HepG2 (cell line): ENCODE results near the gene ACBD6. TPM values are rescaled to one million over a fixed set of nuclear protein-coding genes. Genes with fewer than 3 reads are reported as not detected.

Source experiments
- ELF4 ChIP-seq: sonication (generic); formaldehyde crosslinking; IDR thresholded peaks from 2 replicates; pipeline ENCODE4 v1.5.0; 2020; ENCODE audit warnings: missing genetic modification reagents, mild to moderate bottlenecking, moderate library complexity, borderline replicate concordance
- ELK4 ChIP-seq: sonication (generic); formaldehyde crosslinking; IDR thresholded peaks from 2 replicates; pipeline ENCODE4 v1.9.0; 2021; ENCODE audit warnings: missing genetic modification reagents, borderline replicate concordance
- FOXO4 ChIP-seq: sonication (generic); formaldehyde crosslinking; conservative IDR thresholded peaks from 2 replicates; pipeline ENCODE4 v1.8.1; 2023; ENCODE audit warnings: missing genetic modification reagents
- HHEX ChIP-seq: IDR thresholded peaks from 2 replicates; pipeline ENCODE4 v1.6.1; 2016; ENCODE audit warnings: control low read depth
- IRF2 ChIP-seq: IDR thresholded peaks from 2 replicates; pipeline ENCODE4 v1.6.1; 2018; ENCODE audit warnings: missing genetic modification reagents, missing compliant biosample characterization
- RNF2 ChIP-seq: fragments of 450-650 bp; conservative IDR thresholded peaks from 2 replicates; pipeline ENCODE4 v1.6.1; 2016; ENCODE audit warnings: low read depth
- SMAD1 ChIP-seq: sonication (generic); formaldehyde crosslinking; IDR thresholded peaks from 2 replicates; pipeline ENCODE4 v1.4.0; 2020; ENCODE audit warnings: missing genetic modification reagents, low read depth, mild to moderate bottlenecking, borderline replicate concordance
- TCF12 ChIP-seq, 2 experiments: fragments of 450-650 bp in 1 of 2; sonication (generic) in 1 of 2; formaldehyde crosslinking in 1 of 2; IDR thresholded peaks; 2 replicates each; pipeline versions ENCODE4 v1.6.1 to v1.8.0; 2017 to 2022; ENCODE audit warnings: antibody characterized with exemption in 1 of 2, mild to moderate bottlenecking in 1 of 2, missing genetic modification reagents in 1 of 2, moderate library complexity in 1 of 2
- TERF1 ChIP-seq: sonication (generic); formaldehyde crosslinking; IDR thresholded peaks from 2 replicates; pipeline ENCODE4 v1.8.0; 2022; ENCODE audit warnings: mild to moderate bottlenecking, missing genetic modification reagents, moderate library complexity
- ZFP37 ChIP-seq: sonication (generic); formaldehyde crosslinking; IDR thresholded peaks from 2 replicates; pipeline ENCODE4 v1.4.0; 2020; ENCODE audit warnings: missing genetic modification reagents, borderline replicate concordance
- ZNF232 ChIP-seq: sonication (generic); formaldehyde crosslinking; IDR thresholded peaks from 2 replicates; pipeline ENCODE4 v1.4.0; 2020; ENCODE audit warnings: missing genetic modification reagents, borderline replicate concordance
- ZNF33B ChIP-seq: sonication (generic); formaldehyde crosslinking; IDR thresholded peaks from 2 replicates; pipeline ENCODE4 v1.5.1; 2020; ENCODE audit warnings: mild to moderate bottlenecking, missing genetic modification reagents
- ZNF451 ChIP-seq: sonication (generic); formaldehyde crosslinking; IDR thresholded peaks from 2 replicates; pipeline ENCODE4 v1.5.0; 2020; ENCODE audit warnings: mild to moderate bottlenecking, missing genetic modification reagents
- ZNF503 ChIP-seq: sonication (generic); formaldehyde crosslinking; IDR thresholded peaks from 2 replicates; pipeline ENCODE4 v1.4.0; 2020; ENCODE audit warnings: missing genetic modification reagents
- ZNF644 ChIP-seq: IDR thresholded peaks from 2 replicates; pipeline ENCODE4 v1.6.1; 2016; ENCODE audit warnings: low read depth
- ZNF670 ChIP-seq: sonication (generic); formaldehyde crosslinking; IDR thresholded peaks from 2 replicates; pipeline ENCODE4 v1.8.0; 2022; ENCODE audit warnings: mild to moderate bottlenecking, missing genetic modification reagents, borderline replicate concordance
- polyA plus RNA-seq, 8 experiments: library from polyadenylated mRNA; depleted of rRNA in 3 of 8; stranded (reverse) in 7 of 8; unstranded in 1 of 8; fragments of >200 nt; fragmentation: Illumina TruSeq in 4 of 8; extraction: Trizol in 4 of 8; gene quantifications; 2 replicates each; pipeline versions ENCODE4 v1.2.1 to v1.2.3, GENCODE V29; 2011 to 2016; ENCODE audit warnings: low read depth in 4 of 8, missing spikeins in 1 of 8, mixed read lengths in 1 of 8; ENCODE audit not compliant: insufficient read depth in 1 of 8
- total RNA-seq, 5 experiments: library from RNA; depleted of rRNA; stranded (reverse); fragments of >200 nt; fragmentation: Illumina TruSeq; extraction: Trizol; gene quantifications; 2 replicates each; pipeline ENCODE4 v1.2.3, GENCODE V29; 2016; ENCODE audit warnings: low read depth in 1 of 5
- TF ChIP-seq, protein P1 (sequence below): sonication (generic); formaldehyde crosslinking; IDR thresholded peaks from 2 replicates; pipeline ENCODE4 v1.4.0; 2020; ENCODE audit warnings: missing genetic modification reagents

Gene ACBD6
- total and polyA plus RNA-seq, 2 of the 13 experiments (the other 11 are each of a cell fraction or from before 2014, with no cell fraction given): 33.5 to 47.2 TPM

DNA sequence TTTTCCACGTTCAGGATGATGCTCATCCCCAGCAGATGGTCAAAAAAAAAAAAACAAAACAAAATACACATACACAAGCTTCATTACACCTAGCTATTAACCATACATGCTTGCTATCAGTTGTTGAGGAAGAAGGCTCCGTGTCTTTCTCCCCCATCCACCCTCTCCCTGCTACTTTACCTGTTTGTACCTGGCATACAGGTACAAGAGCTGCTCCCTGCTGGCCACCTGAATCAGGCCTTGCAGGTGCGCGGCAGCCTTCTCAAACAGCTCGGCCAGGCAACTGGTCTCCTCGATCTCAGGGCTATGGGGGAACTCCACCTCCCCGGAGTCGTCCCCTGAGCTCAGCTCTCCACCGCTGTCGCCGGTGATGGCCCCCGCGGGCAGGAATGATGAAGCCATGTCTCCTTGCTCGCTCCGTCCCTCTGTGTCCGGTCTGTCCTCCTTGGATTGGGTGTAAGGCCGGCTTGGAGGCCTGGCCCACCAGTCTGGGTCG is 464 bp downstream of the ACBD6 start (continued):
- TF ChIP-seq TCF12 (IDR thresholded peaks at IDR 0.05) (no peak), TCF12 (CRISPR knock-in tag; IDR thresholded peaks at IDR 0.05) (no peak), ZNF503 (CRISPR knock-in tag) (no peak), ZNF232 (CRISPR knock-in tag) (peak; percentile 46), ZNF670 (CRISPR knock-in tag) (no peak), FOXO4 (CRISPR knock-in tag) (no peak), ZNF33B (CRISPR knock-in tag) (0 out of 2 replicates have a peak, but pooled peaks have one; percentile 8), ZNF451 (no peak), ZFP37 (CRISPR knock-in tag) (0 out of 2 replicates have a peak, but pooled peaks have one; percentile 10), IRF2 (CRISPR knock-in tag) (no peak; the same call in 1 of the 2 replicates), ELK4 (CRISPR knock-in tag) (no peak), RNF2 (no peak), TERF1 (no peak), HHEX (CRISPR knock-in tag) (no peak), ZNF644 (CRISPR knock-in tag) (0 out of 2 replicates have a peak, but pooled peaks have one; percentile 32), ELF4 (CRISPR knock-in tag) (no peak), SMAD1 (CRISPR knock-in tag) (no peak)
- TF ChIP-seq, protein P1, sequence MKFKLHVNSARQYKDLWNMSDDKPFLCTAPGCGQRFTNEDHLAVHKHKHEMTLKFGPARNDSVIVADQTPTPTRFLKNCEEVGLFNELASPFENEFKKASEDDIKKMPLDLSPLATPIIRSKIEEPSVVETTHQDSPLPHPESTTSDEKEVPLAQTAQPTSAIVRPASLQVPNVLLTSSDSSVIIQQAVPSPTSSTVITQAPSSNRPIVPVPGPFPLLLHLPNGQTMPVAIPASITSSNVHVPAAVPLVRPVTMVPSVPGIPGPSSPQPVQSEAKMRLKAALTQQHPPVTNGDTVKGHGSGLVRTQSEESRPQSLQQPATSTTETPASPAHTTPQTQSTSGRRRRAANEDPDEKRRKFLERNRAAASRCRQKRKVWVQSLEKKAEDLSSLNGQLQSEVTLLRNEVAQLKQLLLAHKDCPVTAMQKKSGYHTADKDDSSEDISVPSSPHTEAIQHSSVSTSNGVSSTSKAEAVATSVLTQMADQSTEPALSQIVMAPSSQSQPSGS (CRISPR knock-in tag): no peak
- TF ChIP-seq, all 625 proteins: peak for 44
